Coronary artery (tissue), 2 donors: ENCODE results near the gene PFKFB3.

Source experiments
- DNase-seq: peaks from one replicate; pipeline ENCODE4 v3.0.0-alpha.2; 2017; ENCODE audit warnings: low spot score
- H3K27ac ChIP-seq, 2 donors: fragments of 200-600 bp; sonication (generic); one replicate each; pipeline ENCODE4 v1.5.1; 2016 to 2019
- H3K4me3 ChIP-seq: fragments of 200-600 bp; sonication (generic); 2 replicates; pipeline ENCODE4 v1.5.1; 2016; ENCODE audit warnings: mild to moderate bottlenecking, moderate library complexity
- TF ChIP-seq, protein P1 (sequence below): fragments of 200-600 bp; sonication (generic); IDR thresholded peaks from one replicate; pipeline ENCODE4 v1.5.1; 2019; ENCODE audit warnings: antibody characterized with exemption

Gene PFKFB3

DNA sequence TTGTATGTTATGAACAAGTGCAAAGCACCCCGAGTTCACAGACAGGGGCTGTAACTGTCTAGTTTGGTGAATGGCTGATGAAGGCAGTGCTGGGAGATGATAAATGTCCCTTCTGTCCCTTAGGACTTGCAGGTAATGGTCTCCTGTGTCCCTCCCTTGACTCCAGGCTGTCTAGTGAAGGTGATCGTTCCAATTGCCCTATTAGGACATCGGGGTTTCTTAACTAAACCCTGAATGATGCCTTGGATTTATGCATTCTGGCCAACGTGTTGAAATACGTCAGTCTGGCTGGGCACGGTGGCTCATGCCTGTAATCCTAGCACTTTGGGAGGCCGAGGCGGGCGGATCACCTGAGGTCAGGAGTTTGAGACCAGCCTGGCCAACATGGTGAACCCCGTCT lies 69.4 kb downstream of the PFKFB3 start:
- H3K4me3 ChIP-seq, result no peak overlapping the region
- no peak overlapping the region for H3K27ac ChIP-seq
- TF ChIP-seq, protein P1, sequence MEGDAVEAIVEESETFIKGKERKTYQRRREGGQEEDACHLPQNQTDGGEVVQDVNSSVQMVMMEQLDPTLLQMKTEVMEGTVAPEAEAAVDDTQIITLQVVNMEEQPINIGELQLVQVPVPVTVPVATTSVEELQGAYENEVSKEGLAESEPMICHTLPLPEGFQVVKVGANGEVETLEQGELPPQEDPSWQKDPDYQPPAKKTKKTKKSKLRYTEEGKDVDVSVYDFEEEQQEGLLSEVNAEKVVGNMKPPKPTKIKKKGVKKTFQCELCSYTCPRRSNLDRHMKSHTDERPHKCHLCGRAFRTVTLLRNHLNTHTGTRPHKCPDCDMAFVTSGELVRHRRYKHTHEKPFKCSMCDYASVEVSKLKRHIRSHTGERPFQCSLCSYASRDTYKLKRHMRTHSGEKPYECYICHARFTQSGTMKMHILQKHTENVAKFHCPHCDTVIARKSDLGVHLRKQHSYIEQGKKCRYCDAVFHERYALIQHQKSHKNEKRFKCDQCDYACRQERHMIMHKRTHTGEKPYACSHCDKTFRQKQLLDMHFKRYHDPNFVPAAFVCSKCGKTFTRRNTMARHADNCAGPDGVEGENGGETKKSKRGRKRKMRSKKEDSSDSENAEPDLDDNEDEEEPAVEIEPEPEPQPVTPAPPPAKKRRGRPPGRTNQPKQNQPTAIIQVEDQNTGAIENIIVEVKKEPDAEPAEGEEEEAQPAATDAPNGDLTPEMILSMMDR, result no peak
- DNase-seq, result no peak

DNA sequence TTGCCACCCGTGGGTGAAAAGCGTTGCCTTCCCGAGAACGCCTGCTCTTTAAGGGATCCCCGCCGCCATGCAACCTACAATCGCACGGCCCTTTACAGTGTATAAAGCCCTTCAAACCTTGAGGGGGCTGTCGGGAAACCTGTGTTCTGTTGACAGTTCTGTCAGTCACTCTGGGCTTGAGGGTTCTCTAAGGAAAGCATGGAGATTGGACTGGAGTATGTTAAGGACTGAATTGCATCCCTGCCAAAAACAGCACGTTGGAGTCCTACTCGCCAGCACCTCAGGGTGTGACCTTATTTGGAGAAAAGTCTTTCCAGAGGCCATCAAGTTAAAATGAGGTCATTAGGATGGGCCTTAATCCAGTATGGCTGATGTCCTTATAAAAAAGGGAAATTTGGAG lies 70.6 kb downstream of the PFKFB3 start:
- TF ChIP-seq, protein P1, result no peak
- Histone ChIP-seq H3K4me3 (no peak overlapping the region), H3K27ac (no peak overlapping the region)
- no peak for DNase-seq

DNA sequence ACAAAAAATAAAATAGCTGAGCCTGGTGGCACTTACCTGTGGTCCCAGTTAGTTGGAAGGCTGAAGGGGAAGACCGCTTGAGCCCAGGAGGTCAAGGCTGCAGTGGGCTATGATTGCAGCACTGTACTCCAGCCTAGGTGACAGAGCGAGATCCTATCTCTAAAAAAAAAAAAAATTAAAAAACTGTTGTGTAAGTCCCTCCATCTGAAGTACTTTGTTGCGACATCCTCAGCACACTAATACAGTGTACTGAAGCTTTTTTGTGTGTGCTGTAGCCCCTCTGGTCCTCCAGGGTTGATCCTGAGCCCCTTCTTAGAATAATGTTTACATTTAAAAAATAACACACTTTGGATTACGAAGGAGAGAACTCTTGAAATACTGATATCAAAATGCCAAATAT lies 71.3 kb downstream of the PFKFB3 start:
- TF ChIP-seq, protein P1, result no peak
- no peak for DNase-seq
- Histone ChIP-seq H3K27ac (peak overlapping the region in 1 of 2 donors; percentile 74), H3K4me3 (no peak overlapping the region)

DNA sequence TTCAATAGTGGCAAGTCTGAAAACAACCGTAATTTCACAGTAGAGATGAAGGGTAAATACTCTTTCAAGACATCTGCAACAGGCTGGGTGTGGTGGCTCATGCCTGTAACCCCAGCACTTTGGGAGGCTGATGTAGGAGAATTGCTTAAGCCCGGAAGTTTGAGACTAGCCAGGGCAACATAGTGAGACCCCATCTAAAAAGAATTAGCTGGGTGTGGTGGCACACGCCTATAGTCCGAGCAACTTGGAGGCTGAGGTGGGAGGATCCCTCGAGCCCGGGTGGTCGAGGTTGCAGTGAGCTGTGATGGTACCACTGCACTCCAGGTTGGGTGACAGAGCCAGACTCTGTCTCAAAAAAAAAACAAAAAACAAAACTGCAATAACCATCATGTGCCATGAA lies 71.8 kb downstream of the PFKFB3 start:
- peak overlapping the region; percentile 74 to 81 for H3K27ac ChIP-seq
- no peak overlapping the region for H3K4me3 ChIP-seq
- TF ChIP-seq, protein P1, result no peak
- DNase-seq, result no peak

DNA sequence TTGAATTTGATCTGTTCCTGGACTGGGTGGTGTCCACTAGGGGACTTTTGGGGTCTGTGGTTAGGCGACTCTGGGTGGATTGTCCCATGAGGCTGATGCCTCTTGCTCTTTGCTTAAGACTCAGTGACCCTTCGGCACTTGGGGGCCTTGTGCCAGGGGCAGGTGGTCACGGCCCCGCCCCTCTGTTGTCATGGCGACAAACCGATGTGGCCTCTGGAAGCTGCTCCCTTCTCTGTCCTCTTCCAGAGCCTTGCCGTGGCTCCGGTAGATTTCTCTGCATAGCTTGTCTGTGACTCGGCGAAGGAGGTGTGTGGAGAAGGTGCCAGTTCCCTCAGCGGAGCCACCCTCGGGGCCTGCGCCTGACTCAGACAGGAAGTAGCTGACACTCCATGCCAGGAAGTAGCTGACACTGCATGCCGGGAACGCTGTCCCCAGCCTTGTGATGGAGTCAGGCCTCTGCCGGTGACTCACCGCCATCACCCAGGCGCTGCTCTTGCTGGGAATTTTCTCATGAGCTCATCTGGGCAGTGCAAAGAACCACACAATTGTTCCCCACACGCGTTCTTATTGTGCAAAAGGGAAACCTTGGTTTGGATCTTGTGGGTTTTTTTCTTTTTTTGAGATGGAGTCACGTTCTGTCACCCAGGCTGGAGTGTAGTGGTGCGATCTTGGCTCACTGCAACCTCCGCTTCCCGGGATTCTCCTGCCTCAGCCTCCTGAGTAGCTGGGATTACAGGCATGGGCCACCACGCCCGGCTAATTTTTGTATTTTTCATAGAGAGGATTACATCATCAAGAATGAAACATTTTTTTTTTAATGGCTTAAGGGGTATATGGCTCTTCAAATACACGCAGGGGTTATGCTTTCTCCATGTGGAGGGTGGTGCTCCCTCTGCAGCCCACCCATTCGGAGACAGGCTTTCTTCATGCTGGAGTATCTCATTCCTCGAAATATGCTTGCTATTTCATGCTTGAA lies 72.6 kb downstream of the PFKFB3 start:
- peak; percentile 95 for DNase-seq
- TF ChIP-seq, protein P1, result no peak
- peak overlapping the region; percentile 74 to 81 for H3K27ac ChIP-seq
- H3K4me3 ChIP-seq, result peak overlapping the region; percentile 46

DNA sequence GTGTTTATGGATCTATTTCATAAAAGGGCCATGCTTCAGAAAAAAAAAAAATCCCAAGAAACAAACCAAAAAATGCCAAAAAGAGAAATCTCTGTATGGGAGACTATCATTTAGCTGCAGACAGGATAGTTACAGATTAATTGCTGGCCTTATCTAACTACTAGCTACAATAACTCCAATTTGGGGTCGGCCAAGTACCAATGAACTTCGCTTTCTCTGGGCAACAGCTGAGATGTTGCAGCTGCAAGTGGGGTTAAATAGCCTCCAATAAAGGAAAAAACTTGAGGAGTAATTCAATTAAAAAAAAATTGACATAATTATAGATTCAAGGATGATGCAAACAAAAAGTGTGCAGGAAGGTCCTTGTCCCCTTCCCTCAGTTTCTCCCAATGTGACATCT lies 73.6 kb downstream of the PFKFB3 start:
- TF ChIP-seq, protein P1, result no peak
- no peak overlapping the region for H3K27ac ChIP-seq
- no peak overlapping the region for H3K4me3 ChIP-seq
- DNase-seq, result no peak
